ENCODE measurements around the gene IPO5.
"Not testable (repeated sequence)": the region's sequence is repeated elsewhere in the genome, so short reads cannot be mapped to it uniquely, and the experiment has no call there.

The IPO5 gene

GRCh38 chr13:98019186-98019585, 65.7 kb downstream of the IPO5 start:
- no peak for DNase-seq

- DNase-seq = no peak
These were observed 66.8 kb downstream of the IPO5 start for GRCh38 chr13:98020271-98020670.

- DNase-seq = peak; percentile 29
These were observed 68.7 kb downstream of the IPO5 start for GRCh38 chr13:98022210-98022609.

- DNase-seq = no peak
These were observed 72.1 kb downstream of the IPO5 start for GRCh38 chr13:98025480-98026025.

- no peak for DNase-seq
These were observed 73.0 kb downstream of the IPO5 start for GRCh38 chr13:98026457-98026857.

GRCh38 chr13:98032168-98032567, 78.7 kb downstream of the IPO5 start:
- DNase-seq = no peak

- no peak for DNase-seq
These were observed 80.1 kb downstream of the IPO5 start for GRCh38 chr13:98033277-98034247.

- no peak for DNase-seq
These were observed 81.9 kb downstream of the IPO5 start for GRCh38 chr13:98035373-98035772.

GRCh38 chr13:98036564-98037302, 83.3 kb downstream of the IPO5 start:
- DNase-seq = not testable (repeated sequence)

GRCh38 chr13:98039261-98039660, 85.8 kb downstream of the IPO5 start:
- no peak for DNase-seq

- no peak for DNase-seq
These were observed 86.5 kb downstream of the IPO5 start for GRCh38 chr13:98039964-98040363.

- no peak for DNase-seq
These were observed 87.8 kb downstream of the IPO5 start for GRCh38 chr13:98041081-98041820.

- DNase-seq = no peak
These were observed 90.8 kb downstream of the IPO5 start for GRCh38 chr13:98044301-98044700.

- DNase-seq = not testable (repeated sequence)
These were observed 94.3 kb downstream of the IPO5 start for GRCh38 chr13:98047785-98048184.

GRCh38 chr13:98048265-98048664, 94.8 kb downstream of the IPO5 start:
- no peak for DNase-seq

GRCh38 chr13:98050041-98050466, 96.6 kb downstream of the IPO5 start:
- DNase-seq = no peak

- no peak for DNase-seq
These were observed 98.9 kb downstream of the IPO5 start for GRCh38 chr13:98052412-98052811.

- DNase-seq = no peak
These were observed 100.8 kb downstream of the IPO5 start for GRCh38 chr13:98054301-98054700.

GRCh38 chr13:98055623-98056022, 102.1 kb downstream of the IPO5 start:
- DNase-seq = no peak

GRCh38 chr13:98056839-98057410, 103.5 kb downstream of the IPO5 start:
- no peak for DNase-seq

- DNase-seq = no peak
These were observed 105.8 kb downstream of the IPO5 start for GRCh38 chr13:98059276-98059675.

GRCh38 chr13:98060282-98060681, 106.8 kb downstream of the IPO5 start:
- no peak for DNase-seq

- no peak for DNase-seq
These were observed 112.0 kb downstream of the IPO5 start for GRCh38 chr13:98065468-98065867.

Data from NCI-H2029 treated with DMSO at 0.1 percent for 48 hours (cell line).